Effector CD4-positive, alpha-beta T cell (primary cell): ENCODE data around the gene SSH2.
"Not testable (repeated sequence)": the region's sequence is repeated elsewhere in the genome, so short reads cannot be mapped to it uniquely, and the experiment has no call there.

Source experiments
- DNase-seq: peaks from one replicate; pipeline ENCODE4 v3.0.0-alpha.2; 2020

Gene SSH2

DNA sequence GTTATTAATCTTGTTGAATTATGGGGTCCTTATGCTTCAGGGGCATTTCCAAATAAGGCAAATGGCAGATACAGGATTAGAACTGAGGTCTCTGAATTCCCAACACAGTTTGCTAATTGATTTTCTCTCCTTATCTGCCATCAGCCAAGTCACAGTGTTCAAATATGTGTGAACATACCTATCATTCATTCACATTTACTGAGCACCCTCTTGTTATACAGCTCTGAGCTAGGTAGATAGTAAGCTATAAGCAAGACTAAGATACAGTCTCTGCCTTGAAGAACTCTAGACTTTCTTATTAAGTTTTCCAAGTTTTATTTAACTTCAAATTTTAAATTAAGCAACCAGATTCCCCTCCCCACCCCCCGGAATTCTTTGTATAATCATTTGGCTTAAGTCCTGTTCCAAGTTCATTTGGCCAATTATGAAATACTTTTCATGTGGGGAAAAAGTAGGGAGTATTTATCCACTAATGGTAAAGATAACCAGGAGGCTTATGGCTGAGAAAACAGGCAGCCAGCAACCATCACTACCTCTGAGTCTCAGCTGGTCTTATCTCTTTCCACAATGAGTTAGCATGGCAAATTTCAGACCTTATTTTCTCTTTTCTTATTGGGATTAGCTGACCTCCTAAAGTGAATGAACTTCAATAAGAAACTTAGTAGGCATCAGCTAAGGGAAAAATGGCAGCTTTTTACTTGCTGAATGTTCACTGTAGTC lies 275.9 kb downstream of the SSH2 start:
- no peak for DNase-seq

GRCh38 chr17:29652976-29653375 lies 277.1 kb downstream of the SSH2 start:
- no peak for DNase-seq

- not testable (repeated sequence) for DNase-seq
These were observed 278.1 kb downstream of the SSH2 start for GRCh38 chr17:29651913-29652312.

DNA sequence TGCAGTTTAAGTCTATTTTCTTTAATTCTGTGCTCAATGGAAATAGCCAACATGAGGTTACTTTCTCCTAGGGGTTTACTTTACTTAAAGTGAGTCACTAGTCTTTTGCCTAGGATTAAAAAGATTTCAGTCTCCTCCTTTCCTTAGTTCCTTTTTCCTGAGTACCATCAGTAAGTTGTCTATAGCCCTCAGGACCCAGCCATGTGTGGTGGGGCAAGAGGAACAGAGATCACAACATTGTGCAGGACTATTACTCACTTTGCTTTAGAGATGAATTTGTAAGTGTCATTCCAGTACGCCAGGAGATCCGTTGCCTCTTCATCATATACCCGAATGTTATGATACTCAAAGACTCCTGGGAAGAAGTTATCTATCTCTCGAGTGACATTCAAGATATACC lies 279.6 kb downstream of the SSH2 start:
- no peak for DNase-seq

DNA sequence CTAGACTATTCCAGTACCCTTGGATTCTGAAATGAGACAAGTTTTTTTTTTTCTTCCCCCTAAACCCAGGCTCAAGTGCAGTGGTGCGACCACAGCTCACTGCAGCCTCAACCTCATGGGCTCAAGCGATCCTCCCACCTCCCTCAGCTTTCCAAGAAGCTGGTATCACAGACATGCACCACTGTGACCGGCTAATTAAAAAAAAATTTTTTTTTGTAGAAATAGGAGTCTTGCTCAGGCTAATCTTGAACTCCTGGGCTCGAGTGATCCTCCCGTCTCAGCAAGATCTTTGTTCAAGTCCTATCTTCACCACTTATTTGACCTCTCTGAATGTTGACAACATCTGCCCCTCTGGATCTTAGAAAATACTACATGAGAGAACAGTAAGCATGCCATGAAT lies 280.7 kb downstream of the SSH2 start:
- no peak for DNase-seq

DNA sequence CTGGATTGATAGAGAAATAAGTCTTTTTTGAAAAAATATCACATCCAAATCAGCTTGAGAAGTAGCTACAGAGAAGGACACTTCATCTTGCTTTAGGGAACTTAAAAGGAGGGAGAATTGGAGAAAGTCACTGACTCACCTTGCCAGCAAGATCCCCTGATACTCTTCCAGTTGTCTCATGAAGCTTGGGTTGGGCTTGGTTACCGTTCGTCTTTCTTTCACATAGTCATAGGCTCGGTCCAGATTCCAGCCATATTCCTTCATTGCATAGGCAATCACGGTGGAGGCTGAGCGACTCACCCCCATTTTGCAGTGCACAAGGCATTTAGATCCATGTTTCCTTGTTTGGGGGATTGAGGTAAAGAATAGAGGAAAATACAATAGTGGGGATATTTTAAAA lies 282.0 kb downstream of the SSH2 start:
- no peak for DNase-seq

- no peak for DNase-seq
These were observed 284.4 kb downstream of the SSH2 start for GRCh38 chr17:29645515-29646051.

DNA sequence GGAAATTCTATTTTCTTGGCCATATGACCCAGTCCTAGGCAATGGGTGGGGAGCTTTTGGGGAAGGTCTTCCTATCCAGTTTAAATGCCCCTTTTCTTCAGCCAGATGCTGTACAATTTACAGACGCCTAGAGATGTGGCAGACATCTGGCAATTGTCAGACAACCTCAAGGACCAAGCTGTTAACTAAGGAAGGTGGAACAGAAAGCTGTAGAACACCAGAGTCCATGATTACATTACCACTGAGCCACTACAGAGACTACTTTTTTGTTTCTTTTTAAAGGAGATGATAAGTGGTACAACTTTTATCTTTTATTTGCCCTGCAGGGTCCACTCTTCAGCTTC lies 286.2 kb downstream of the SSH2 start:
- DNase-seq, result no peak

GRCh38 chr17:29642171-29642611 lies 287.8 kb downstream of the SSH2 start:
- no peak for DNase-seq

GRCh38 chr17:29640981-29641642 lies 288.9 kb downstream of the SSH2 start:
- no peak for DNase-seq

DNA sequence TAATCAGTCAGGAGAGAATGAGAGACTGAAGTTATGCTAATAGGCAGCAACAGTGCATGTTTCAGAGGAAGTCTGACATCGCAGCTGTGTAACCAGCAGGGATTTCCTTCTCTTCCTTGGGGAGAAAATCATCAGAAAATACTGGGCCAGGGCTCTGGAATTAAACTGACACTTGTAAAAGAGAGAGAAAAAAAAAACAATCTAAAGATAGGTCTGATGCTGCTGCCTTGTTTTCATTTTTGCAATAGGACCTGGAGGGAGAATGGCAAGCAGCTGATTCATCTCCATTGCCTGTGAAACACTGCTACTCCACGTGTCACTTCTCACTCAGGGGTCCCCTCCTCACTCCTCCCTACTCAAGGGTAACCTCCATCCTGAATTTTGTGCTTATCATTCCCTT lies 289.6 kb downstream of the SSH2 start:
- no peak for DNase-seq

DNA sequence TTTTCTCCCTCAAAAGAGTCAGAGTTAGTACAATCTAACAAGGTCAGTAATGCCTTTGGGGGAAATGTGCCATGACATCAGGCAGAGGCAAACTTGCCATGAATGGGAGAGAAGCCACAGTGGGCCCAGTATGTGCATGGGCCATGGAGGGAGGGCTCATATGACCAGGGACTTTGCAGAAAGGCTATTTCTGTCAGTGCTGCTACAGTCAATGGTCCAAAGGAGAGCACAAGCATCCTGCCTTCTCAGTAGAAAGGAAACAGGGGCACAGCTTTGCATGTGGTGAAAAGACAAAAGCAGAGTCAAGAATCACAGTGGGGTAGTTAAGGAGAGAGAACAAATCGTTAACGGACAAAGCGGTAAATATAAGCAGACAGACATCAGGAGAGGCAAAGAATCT lies 296.1 kb downstream of the SSH2 start:
- no peak for DNase-seq

DNA sequence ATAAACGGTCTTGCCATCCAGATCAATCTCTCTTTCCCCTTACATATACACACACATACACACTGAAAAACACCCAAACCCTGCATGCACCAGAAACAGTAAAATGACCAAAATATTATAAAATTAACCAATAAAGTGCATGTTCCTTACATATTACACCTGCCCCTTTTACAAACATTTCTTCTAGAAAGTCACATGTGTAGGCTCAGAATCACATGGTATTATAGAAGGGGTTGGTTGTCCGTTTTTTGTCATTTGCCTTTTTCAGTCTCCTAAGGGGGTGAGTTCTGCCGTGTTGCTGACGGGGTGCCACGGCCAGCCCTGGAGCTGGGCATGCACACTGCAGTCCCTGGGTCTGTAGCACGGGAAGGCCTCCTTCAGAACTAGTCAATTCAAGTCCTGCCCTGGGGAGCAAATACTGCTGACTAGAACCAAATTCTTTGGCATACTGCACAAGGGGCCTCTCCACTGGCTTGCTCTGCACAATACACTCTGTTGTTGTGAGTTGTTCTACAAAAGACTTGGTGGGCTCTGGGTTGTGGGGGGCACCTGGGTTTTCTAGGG lies 299.3 kb downstream of the SSH2 start:
- DNase-seq, result no peak

GRCh38 chr17:29629839-29630238 lies 300.2 kb downstream of the SSH2 start:
- DNase-seq, result no peak

- DNase-seq, result no peak
These were observed 301.4 kb downstream of the SSH2 start for GRCh38 chr17:29628644-29629043.

- no peak for DNase-seq
These were observed 302.1 kb downstream of the SSH2 start for GRCh38 chr17:29627951-29628350.

- DNase-seq, result no peak
These were observed 304.8 kb downstream of the SSH2 start for GRCh38 chr17:29625037-29625750.

- no peak for DNase-seq
These were observed 305.4 kb downstream of the SSH2 start for GRCh38 chr17:29624586-29624985.

GRCh38 chr17:29623283-29623647 lies 306.8 kb downstream of the SSH2 start:
- DNase-seq, result no peak

GRCh38 chr17:29622337-29623282 lies 307.4 kb downstream of the SSH2 start, which contains the start of gene CORO6:
Gene CORO6 (minus strand): TSS chr17:29622912. CDS start chr17:29621421, 1,491 bp downstream.
- peak; percentile 64 for DNase-seq

DNA sequence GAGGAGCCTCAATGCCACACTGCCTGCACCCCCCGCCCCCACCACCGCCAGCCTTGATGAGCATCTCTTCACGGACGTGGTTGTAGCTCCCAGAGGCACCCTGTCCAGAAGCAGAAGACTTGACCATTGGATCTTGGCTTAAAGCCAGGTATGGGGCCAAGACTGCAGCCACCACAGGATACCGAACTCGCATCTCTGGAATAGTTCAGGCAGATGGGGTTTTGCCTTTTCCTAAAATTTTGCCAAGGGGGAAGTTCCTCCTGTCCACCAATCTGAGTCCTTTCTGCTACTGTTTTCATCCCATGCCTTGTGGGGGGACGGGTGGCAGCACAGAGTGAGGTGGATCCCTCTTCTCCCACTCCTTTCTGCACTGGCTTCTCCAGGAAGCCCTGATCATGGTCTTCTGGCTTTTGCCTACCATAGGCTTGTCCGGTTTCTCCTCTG lies 308.3 kb downstream of the SSH2 start:
- DNase-seq, result no peak
